Astrocyte of the spinal cord (primary cell): ENCODE data around the gene GNA12.
A peak's percentile ranks its signal among the peaks of the same experiment; 100 is the strongest.

Source experiments
- DNase-seq: peaks from one replicate; pipeline ENCODE4 v3.0.0; 2011; ENCODE audit warnings: low read depth, low spot score
- H3K4me3 ChIP-seq: 2 replicates; pipeline ENCODE4 v1.5.1; 2011; ENCODE audit warnings: low read depth, mild to moderate bottlenecking, low read length, moderate library complexity
- in situ Hi-C: cut with HindIII; loops from 2 replicates; pipeline ENCODE4 v1.10.0; 2017; ENCODE audit warnings: low sequenced_read_pairs
- TF ChIP-seq, protein P1 (sequence below): IDR thresholded peaks from 2 replicates; pipeline ENCODE4 v1.5.1; 2012; ENCODE audit warnings: low read depth, mild to moderate bottlenecking, low read length, inconsistent platforms

GNA12 gene

DNA sequence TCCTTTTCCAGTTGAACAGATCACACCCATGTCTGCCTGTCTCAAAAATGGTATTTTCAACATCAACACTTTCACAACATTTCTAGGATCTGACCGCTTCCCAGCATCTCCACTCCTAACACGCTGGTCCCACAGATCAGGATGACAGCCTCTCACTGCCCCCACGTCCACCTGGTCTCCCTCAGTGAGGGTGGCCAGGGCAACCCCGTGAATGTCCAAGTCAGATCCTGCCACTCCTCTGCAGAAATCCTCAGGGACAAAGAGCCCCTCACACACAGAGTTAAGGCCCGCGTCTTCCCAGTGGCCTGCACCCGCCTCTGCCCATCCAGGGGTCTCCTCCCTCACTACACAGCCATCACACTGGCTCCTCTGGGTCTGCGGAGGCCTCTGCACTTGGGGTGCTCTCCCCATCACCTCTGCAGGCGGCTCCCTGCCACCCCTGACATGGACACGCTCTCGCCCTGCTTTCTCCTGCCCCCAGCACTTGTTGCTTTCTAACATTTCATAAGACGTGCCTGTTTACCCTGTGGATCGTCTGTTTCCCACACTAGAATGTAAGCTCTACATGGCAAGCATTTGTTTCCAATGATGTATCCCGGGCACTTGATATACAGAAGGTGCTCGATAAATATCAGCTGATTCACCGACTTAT lies 20.0 kb downstream of the GNA12 start:
- TF ChIP-seq, protein P1, sequence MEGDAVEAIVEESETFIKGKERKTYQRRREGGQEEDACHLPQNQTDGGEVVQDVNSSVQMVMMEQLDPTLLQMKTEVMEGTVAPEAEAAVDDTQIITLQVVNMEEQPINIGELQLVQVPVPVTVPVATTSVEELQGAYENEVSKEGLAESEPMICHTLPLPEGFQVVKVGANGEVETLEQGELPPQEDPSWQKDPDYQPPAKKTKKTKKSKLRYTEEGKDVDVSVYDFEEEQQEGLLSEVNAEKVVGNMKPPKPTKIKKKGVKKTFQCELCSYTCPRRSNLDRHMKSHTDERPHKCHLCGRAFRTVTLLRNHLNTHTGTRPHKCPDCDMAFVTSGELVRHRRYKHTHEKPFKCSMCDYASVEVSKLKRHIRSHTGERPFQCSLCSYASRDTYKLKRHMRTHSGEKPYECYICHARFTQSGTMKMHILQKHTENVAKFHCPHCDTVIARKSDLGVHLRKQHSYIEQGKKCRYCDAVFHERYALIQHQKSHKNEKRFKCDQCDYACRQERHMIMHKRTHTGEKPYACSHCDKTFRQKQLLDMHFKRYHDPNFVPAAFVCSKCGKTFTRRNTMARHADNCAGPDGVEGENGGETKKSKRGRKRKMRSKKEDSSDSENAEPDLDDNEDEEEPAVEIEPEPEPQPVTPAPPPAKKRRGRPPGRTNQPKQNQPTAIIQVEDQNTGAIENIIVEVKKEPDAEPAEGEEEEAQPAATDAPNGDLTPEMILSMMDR, result no peak
- in situ Hi-C loops, result no loop called here
- DNase-seq, result no peak
- H3K4me3 ChIP-seq, result no peak overlapping the region

DNA sequence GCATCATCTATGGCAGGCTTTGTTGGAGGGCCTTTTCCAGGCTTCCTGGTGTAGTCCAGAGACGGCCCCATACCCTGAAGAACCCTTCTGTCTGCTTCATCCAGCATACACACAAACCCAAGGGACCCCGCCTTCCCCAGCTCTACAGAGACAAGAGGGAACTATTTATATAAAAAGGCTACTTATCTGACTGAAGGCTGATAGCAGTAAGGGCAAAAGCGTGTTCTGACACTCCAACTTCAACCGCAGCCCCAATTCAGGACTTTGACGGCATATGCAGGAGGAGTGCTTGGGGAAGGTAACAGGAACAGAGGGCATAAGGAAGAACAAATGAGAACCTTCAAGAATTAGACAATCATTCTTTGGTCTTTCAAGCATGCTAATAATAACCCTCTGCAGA lies 21.0 kb downstream of the GNA12 start:
- in situ Hi-C loops, result no loop called here

DNA sequence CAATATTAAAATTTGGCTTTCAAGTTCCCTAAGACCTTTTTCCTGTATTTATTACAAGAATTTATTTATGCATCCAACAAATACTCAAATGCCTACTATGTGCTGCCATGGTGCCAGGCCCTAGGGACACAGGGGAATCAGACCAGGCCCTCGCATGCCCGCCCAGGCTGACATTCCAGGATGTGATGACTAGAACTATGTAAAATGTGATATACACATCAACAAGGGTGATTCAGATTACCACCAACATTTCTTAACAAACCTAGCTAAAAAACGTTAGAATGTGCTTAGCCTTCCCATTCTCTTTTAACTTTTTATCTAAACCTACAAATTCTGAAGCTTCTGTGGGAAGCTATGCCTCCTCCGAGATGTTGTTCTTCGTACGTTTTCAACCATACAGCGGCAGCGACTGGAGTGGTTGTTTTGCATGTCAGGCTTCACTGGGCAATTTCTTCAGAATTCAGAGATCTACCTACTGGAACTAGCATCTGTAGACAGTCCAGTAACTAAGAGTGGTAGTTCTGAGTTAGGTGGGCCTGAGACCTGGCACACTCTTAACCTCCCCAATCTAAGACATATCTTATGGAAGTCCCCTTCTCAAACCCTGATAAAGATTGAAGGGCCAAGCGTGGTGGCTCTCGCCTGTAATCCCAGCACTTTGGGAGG lies 22.1 kb downstream of the GNA12 start:
- in situ Hi-C loops, result no loop called here
- TF ChIP-seq, protein P1, result no peak

More for the DNA sequence above, 21.0 kb downstream of the GNA12 start:
- TF ChIP-seq, protein P1, result no peak
- H3K4me3 ChIP-seq, result no peak overlapping the region
- DNase-seq, result no peak

DNA sequence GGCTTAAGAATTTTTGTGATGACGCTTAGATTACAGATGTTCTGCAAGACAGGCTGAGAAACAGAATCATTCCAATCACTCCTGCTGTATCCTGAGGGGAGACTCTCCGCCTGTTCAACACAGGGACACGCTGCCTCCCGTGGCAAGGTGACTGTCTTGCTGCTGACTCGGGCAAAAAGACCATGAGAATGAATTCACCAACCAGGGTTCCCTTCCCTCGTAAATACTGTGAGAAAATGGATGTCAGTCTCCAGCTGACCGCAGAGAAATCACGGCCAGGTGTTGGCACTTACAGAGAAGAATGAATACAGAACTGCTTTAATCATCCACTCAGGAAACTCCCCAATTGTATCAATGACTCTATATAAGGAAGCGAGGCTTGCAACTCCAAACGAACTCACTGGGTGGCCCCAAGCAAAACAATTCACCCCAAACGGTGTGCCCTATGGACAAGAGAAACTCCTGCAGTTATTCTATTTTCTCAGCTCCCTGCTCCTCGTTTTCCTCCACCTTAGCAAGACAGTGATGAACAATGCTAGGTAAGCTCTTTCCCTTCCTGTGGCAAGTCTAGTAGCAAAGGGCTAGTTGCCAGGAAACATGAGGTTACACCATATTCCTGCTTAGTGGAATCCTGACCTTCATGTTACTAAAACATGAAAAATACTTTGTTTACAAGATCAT lies 22.8 kb downstream of the GNA12 start:
- in situ Hi-C loops, result no loop called here
- H3K4me3 ChIP-seq, result no peak overlapping the region
- TF ChIP-seq, protein P1, result no peak
- peak; percentile 77 for DNase-seq

More for the DNA sequence above, 22.1 kb downstream of the GNA12 start:
- peak; percentile 81 for DNase-seq
- no peak overlapping the region for H3K4me3 ChIP-seq

DNA sequence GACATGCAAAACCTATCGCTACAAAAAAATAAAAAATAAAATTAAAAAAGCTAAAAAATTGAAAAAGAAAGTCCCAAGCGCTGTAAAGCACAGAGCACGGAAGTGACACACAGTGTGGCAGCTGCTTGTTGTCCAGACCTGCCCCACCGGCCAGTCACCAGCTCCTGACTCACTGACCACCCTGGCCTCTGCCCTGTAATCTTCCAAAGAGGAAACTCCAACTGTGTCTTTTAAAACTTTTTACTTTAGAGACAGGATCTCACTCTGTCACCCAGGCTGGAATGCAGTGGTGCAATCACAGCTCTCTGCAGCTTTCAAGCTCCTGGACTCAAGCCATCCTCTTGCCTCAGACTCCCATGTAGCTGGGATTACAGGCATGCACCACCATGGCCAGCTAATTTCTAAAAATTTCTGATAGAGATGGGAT lies 23.6 kb downstream of the GNA12 start:
- H3K4me3 ChIP-seq, result no peak overlapping the region
- in situ Hi-C loops, result no loop called here
- TF ChIP-seq, protein P1, result no peak
- DNase-seq, result peak; percentile 93

DNA sequence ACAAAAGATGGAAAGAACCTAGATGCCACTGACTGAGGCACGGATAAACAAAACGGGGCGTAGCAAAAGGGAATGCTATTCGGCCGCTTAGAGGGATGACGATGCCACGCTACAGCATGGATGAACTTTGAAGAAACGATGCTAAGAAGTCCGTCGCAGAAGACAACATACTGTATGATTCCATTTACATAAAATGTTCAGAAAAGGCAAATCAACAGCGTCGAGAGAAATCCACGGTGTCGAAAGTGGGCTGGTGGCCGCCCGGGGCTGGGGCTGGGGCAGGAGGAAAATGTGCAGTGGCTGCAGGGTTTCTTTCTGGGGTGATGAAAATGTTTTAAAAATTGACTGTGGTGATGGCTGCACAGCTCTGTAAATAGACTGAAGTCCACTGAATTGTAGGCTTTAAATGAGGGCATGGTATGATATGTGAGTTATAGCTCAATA lies 24.1 kb downstream of the GNA12 start:
- in situ Hi-C loops, result no loop called here
- no peak overlapping the region for H3K4me3 ChIP-seq
- TF ChIP-seq, protein P1, result no peak
- DNase-seq, result no peak
